Fibroblast of lung (primary cell): ENCODE measurements around the gene SLC6A20. TPM values are rescaled to one million over a fixed set of nuclear protein-coding genes. Genes with fewer than 3 reads are reported as not detected.
A peak's percentile ranks its signal among the peaks of the same experiment; 100 is the strongest.

Experiments used
- DNase-seq, 2 donors: peaks; one replicate each; pipeline versions ENCODE4 v3.0.0 to v3.0.0-alpha.2; 2010; ENCODE audit warnings: low read depth in 2 of 2
- H2AFZ ChIP-seq: 2 replicates; pipeline ENCODE4 v1.5.1; 2012; ENCODE audit warnings: low read length, control low read depth, inconsistent platforms
- H3K27ac ChIP-seq: 2 replicates; pipeline ENCODE4 v1.5.1; 2011; ENCODE audit warnings: low read length, control low read depth; ENCODE audit not compliant: insufficient read depth
- H3K27me3 ChIP-seq: 2 replicates; pipeline ENCODE4 v1.5.1; 2011; ENCODE audit warnings: mild to moderate bottlenecking, low read length; ENCODE audit not compliant: control insufficient read depth, insufficient read depth
- H3K36me3 ChIP-seq: 2 replicates; pipeline ENCODE4 v1.5.1; 2011; ENCODE audit warnings: low read length; ENCODE audit not compliant: control insufficient read depth, insufficient read depth
- H3K4me1 ChIP-seq: 2 replicates; pipeline ENCODE4 v1.5.1; 2011; ENCODE audit warnings: low read length; ENCODE audit not compliant: control insufficient read depth, insufficient read depth; ENCODE audit errors: extremely low read depth
- H3K4me2 ChIP-seq: 2 replicates; pipeline ENCODE4 v1.5.1; 2011; ENCODE audit warnings: low read length, control low read depth; ENCODE audit not compliant: insufficient read depth; ENCODE audit errors: extremely low read depth
- H3K4me3 ChIP-seq, 4 experiments: fragments of 200-600 bp in 1 of 4; sonication (generic) in 1 of 4; replicated peaks in 1 of 4; 2 replicates each; pipeline ENCODE4 v1.5.1; 2011 to 2016; ENCODE audit warnings: low read length in 4 of 4, low read depth in 3 of 4, mild to moderate bottlenecking in 3 of 4, control low read depth in 2 of 4, inconsistent platforms in 1 of 4, mixed read lengths in 1 of 4; ENCODE audit not compliant: insufficient read depth in 1 of 4; ENCODE audit errors: control extremely low read depth in 1 of 4
- H3K79me2 ChIP-seq: 2 replicates; pipeline ENCODE4 v1.5.1; 2012; ENCODE audit warnings: mild to moderate bottlenecking, low read length, inconsistent platforms; ENCODE audit not compliant: control insufficient read depth, insufficient read depth
- H3K9ac ChIP-seq: 2 replicates; pipeline ENCODE4 v1.5.1; 2011; ENCODE audit warnings: mild to moderate bottlenecking, low read length, control low read depth; ENCODE audit not compliant: insufficient read depth
- H3K9me3 ChIP-seq: 2 replicates; pipeline ENCODE4 v1.5.1; 2012; ENCODE audit warnings: low read depth, low read length; ENCODE audit not compliant: control insufficient read depth, insufficient read depth
- H4K20me1 ChIP-seq: 2 replicates; pipeline ENCODE4 v1.5.1; 2011; ENCODE audit warnings: low read length; ENCODE audit not compliant: control insufficient read depth, insufficient read depth; ENCODE audit errors: extremely low read depth
- EZH2 ChIP-seq: IDR thresholded peaks from 2 replicates; pipeline ENCODE4 v1.5.1; 2012; ENCODE audit warnings: low read length, control low read depth, mild to moderate bottlenecking; ENCODE audit errors: missing control alignments
- polyA plus RNA-seq, 2 donors: library from polyadenylated mRNA; depleted of rRNA in 1 of 2; stranded (reverse) in 1 of 2; unstranded in 1 of 2; fragments of >200 nt; gene quantifications; 2 replicates each; pipeline ENCODE4 v1.2.1, GENCODE V29; 2011 to 2012; ENCODE audit warnings: missing spikeins in 1 of 2
- total RNA-seq: library from RNA; depleted of rRNA; stranded (reverse); fragments of >200 nt; gene quantifications from 2 replicates; pipeline ENCODE4 v1.2.1, GENCODE V29; 2014
- TF ChIP-seq, protein P1 (sequence below), 2 donors: IDR thresholded peaks in 1 of 2; conservative IDR thresholded peaks in 1 of 2; 1 replicate in 1 of 2; 2 replicates in 1 of 2; pipeline ENCODE4 v1.5.1; 2011 to 2012; ENCODE audit warnings: low read length in 2 of 2, control low read depth in 1 of 2, inconsistent platforms in 1 of 2, low read depth in 1 of 2, mild to moderate bottlenecking in 1 of 2

The SLC6A20 gene
- total and polyA plus RNA-seq, 2 donors (not counting 1 experiment from before 2014, with no cell fraction given): not detected

DNA sequence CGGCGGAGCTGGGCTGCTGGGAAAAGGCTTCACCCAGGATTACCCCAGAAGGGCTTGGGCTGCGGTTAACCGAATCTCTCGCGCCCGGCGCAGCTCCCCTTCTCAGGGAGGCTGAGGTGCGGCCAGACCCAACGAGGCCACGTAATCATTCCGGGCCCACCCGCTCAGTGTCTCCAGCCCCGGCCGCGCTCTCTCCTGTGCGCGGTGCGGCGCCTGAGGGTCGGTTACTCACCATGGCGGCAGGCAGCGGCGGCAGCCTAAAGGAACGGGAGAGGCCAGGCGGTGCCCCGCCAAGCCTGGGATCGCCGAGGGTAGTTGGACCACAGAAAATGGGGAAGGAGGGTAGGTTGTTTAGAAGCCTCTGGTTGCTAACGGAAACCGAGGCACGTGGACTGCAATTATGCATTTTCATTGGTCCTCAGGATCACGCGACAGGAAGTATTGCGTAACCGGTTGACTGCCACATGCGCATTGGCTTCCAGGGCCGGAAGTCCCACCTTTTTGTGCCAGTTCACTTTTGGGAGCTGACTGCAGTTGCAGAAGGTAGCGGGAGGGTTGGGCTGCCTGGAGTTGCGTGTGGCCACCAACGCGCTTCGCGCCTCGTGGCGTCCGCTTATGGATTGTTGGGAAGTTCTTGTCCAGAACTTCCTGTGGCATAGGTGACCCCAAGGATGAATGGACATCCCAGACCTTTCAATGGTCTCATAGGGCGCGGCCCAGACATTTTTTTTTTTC lies 45.6 kb upstream of the SLC6A20 start, which contains the start of gene LZTFL1:
TSS of gene LZTFL1 (minus strand) at position 363 of the 735 bp plus-strand sequence. CDS start at position 235, 128 bp downstream.
- DNase-seq: peak; percentile 97 to 98
- Histone ChIP-seq H3K4me2 (peak within 1 kb of the TSS; percentile 81), H2AFZ (peak within 1 kb of the TSS; percentile 87), H3K79me2 (no peaks in the 10 kb centered on the region), H4K20me1 (no peaks in the 10 kb centered on the region), H3K9me3 (no peaks in the 10 kb centered on the region), H3K36me3 (no peaks in the 10 kb centered on the region), H3K4me3 (peak within 1 kb of the TSS; percentile 78 to 92 (median 87)), H3K27me3 (peaks cover 3% of the 10 kb centered on the region), H3K27ac (peak within 1 kb of the TSS; percentile 84), H3K9ac (peak within 1 kb of the TSS; percentile 72), H3K4me1 (peaks cover 2% of the 10 kb centered on the region)
- TF ChIP-seq, protein P1, sequence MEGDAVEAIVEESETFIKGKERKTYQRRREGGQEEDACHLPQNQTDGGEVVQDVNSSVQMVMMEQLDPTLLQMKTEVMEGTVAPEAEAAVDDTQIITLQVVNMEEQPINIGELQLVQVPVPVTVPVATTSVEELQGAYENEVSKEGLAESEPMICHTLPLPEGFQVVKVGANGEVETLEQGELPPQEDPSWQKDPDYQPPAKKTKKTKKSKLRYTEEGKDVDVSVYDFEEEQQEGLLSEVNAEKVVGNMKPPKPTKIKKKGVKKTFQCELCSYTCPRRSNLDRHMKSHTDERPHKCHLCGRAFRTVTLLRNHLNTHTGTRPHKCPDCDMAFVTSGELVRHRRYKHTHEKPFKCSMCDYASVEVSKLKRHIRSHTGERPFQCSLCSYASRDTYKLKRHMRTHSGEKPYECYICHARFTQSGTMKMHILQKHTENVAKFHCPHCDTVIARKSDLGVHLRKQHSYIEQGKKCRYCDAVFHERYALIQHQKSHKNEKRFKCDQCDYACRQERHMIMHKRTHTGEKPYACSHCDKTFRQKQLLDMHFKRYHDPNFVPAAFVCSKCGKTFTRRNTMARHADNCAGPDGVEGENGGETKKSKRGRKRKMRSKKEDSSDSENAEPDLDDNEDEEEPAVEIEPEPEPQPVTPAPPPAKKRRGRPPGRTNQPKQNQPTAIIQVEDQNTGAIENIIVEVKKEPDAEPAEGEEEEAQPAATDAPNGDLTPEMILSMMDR (conservative IDR thresholded peaks at IDR 0.05 in 1 of 2, IDR thresholded peaks at IDR 0.05 in 1 of 2; ENCODE audit: low read depth in 1 of 2, low read length in 2 of 2): no peak
- TF ChIP-seq EZH2: no peak

- H3K36me3 ChIP-seq: no peaks in the 10 kb centered on the region
- no peaks in the 10 kb centered on the region for H3K9me3 ChIP-seq
- TF ChIP-seq, protein P1 (conservative IDR thresholded peaks at IDR 0.05 in 1 of 2, IDR thresholded peaks at IDR 0.05 in 1 of 2; ENCODE audit: low read depth in 1 of 2, low read length in 2 of 2): no peak
- TF ChIP-seq EZH2: no peak
- H3K9ac ChIP-seq: peak overlapping the region; percentile 72
- peak overlapping the region; percentile 60 for H2AFZ ChIP-seq
- peaks cover 2% of the 10 kb centered on the region for H3K4me1 ChIP-seq
- no peaks in the 10 kb centered on the region for H4K20me1 ChIP-seq
- H3K4me2 ChIP-seq: peak overlapping the region; percentile 81
- peak; percentile 19 to 37 for DNase-seq
- peaks cover 3% of the 10 kb centered on the region for H3K27me3 ChIP-seq
- peak overlapping the region; percentile 78 to 92 (median 87) for H3K4me3 ChIP-seq
- no peaks in the 10 kb centered on the region for H3K79me2 ChIP-seq
- peak overlapping the region; percentile 84 for H3K27ac ChIP-seq
These were observed 45.1 kb upstream of the SLC6A20 start for GRCh38 chr3:45841420-45841756.

GRCh38 chr3:45838466-45838865 lies 42.1 kb upstream of the SLC6A20 start:
- Histone ChIP-seq H3K27me3 (no peaks in the 10 kb centered on the region), H3K36me3 (no peaks in the 10 kb centered on the region), H3K4me2 (no peak overlapping the region), H4K20me1 (no peaks in the 10 kb centered on the region), H2AFZ (no peak overlapping the region), H3K27ac (no peak overlapping the region), H3K4me1 (peaks cover 2% of the 10 kb centered on the region), H3K9me3 (no peaks in the 10 kb centered on the region), H3K9ac (no peak overlapping the region), H3K79me2 (no peaks in the 10 kb centered on the region), H3K4me3 (no peak overlapping the region)
- no peak for DNase-seq
- TF ChIP-seq, protein P1 (conservative IDR thresholded peaks at IDR 0.05 in 1 of 2, IDR thresholded peaks at IDR 0.05 in 1 of 2; ENCODE audit: low read depth in 1 of 2, low read length in 2 of 2): no peak
- no peak for TF ChIP-seq EZH2
